Measurements from ENCODE around the gene NLRP9. TPM values are rescaled to one million over a fixed set of nuclear protein-coding genes. Genes with fewer than 3 reads are reported as not detected.
"Not testable (repeated sequence)": the region's sequence is repeated elsewhere in the genome, so short reads cannot be mapped to it uniquely, and the experiment has no call there.

NLRP9 gene
- total RNA-seq (under 1 TPM; 0.39 to 0.68 TPM), polyA plus RNA-seq (ENCODE audit: insufficient read depth, low read depth, low replicate concordance) (0.11 TPM)
- long read RNA-seq, donor 1 = 0 reads
- long read RNA-seq, donor 2 = 0 reads

- 93 to 94% methylated on average over 3 of the region's 3 CpGs for WGBS, 2 donors
- H3K36me3 ChIP-seq (ENCODE audit: low read depth, missing control alignments) = no peaks in the 10 kb centered on the region
- H3K27ac ChIP-seq = no peak within 1 kb of the TSS
- TF ChIP-seq, protein P1, sequence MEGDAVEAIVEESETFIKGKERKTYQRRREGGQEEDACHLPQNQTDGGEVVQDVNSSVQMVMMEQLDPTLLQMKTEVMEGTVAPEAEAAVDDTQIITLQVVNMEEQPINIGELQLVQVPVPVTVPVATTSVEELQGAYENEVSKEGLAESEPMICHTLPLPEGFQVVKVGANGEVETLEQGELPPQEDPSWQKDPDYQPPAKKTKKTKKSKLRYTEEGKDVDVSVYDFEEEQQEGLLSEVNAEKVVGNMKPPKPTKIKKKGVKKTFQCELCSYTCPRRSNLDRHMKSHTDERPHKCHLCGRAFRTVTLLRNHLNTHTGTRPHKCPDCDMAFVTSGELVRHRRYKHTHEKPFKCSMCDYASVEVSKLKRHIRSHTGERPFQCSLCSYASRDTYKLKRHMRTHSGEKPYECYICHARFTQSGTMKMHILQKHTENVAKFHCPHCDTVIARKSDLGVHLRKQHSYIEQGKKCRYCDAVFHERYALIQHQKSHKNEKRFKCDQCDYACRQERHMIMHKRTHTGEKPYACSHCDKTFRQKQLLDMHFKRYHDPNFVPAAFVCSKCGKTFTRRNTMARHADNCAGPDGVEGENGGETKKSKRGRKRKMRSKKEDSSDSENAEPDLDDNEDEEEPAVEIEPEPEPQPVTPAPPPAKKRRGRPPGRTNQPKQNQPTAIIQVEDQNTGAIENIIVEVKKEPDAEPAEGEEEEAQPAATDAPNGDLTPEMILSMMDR (IDR thresholded peaks at IDR 0.05) = no peak
- TF ChIP-seq POLR2A (IDR thresholded peaks at IDR 0.05) = no peak
- H3K9me3 ChIP-seq = no peaks in the 10 kb centered on the region
- intact Hi-C loops (cut with DNase I; ENCODE audit: low total_unique reads) = no loop called here
- no peak for DNase-seq
- no peaks in the 10 kb centered on the region for H3K4me1 ChIP-seq
- no peak within 1 kb of the TSS for H3K4me3 ChIP-seq
- H3K27me3 ChIP-seq = no peaks in the 10 kb centered on the region
Measured at GRCh38 chr19:55738302-55738701, at the start of gene NLRP9. TSS of gene NLRP9 (minus strand) at chr19:55738402. CDS start at chr19:55738374, 28 bp downstream.

DNA sequence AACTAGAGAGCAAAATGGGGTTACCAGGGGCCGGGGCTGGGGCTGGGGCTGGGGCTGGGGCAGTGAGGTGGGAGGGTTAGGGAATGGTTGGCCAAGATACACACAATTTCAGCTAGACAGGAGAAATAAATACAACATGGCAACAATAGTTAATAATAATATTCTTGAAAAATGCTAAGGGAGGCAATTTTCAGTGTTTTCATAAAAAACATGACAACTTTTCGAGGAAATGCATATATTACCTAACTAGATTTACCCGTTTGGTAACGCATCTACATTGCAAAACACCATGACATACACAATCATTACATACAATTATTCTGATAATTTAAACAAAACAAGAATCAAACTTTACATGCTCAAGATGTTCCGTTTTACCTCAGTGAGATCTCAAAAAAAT, 42.9 kb upstream of the NLRP9 start:
- no peaks in the 10 kb centered on the region for H3K4me1 ChIP-seq
- no peak for DNase-seq
- no peaks in the 10 kb centered on the region for H3K36me3 ChIP-seq (ENCODE audit: low read depth, missing control alignments)
- WGBS, 2 donors = 84 to 91% methylated on average over 5 of the region's 5 CpGs
- H3K9me3 ChIP-seq = no peaks in the 10 kb centered on the region
- H3K27ac ChIP-seq = no peak overlapping the region
- no peak overlapping the region for H3K4me3 ChIP-seq
- H3K27me3 ChIP-seq = no peaks in the 10 kb centered on the region
- TF ChIP-seq, protein P1 (IDR thresholded peaks at IDR 0.05) = no peak
- no peak for TF ChIP-seq POLR2A (IDR thresholded peaks at IDR 0.05)
- intact Hi-C loops (cut with DNase I; ENCODE audit: low total_unique reads) = no loop called here

DNA sequence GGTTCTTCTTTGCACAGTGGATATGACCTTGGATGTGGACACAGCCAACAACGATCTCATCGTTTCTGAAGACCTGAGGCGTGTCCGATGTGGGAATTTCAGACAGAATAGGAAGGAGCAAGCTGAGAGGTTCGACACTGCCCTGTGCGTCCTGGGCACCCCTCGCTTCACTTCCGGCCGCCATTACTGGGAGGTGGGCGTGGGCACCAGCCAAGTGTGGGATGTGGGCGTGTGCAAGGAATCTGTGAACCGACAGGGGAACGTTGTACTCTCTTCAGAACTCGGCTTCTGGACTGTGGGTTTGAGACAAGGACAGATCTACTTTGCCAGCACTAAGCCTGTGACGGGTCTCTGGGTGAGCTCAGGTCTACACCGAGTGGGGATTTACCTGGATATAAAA, 40.1 kb upstream of the NLRP9 start:
- no peak overlapping the region for H3K27ac ChIP-seq
- TF ChIP-seq POLR2A (IDR thresholded peaks at IDR 0.05) = no peak
- TF ChIP-seq, protein P1 (IDR thresholded peaks at IDR 0.05) = no peak
- peak overlapping the region in 1 of 2 donors; percentile 21 for H3K4me3 ChIP-seq
- H3K36me3 ChIP-seq (ENCODE audit: low read depth, missing control alignments) = no peaks in the 10 kb centered on the region
- H3K9me3 ChIP-seq = no peaks in the 10 kb centered on the region
- no peaks in the 10 kb centered on the region for H3K27me3 ChIP-seq
- no peak for DNase-seq
- intact Hi-C loops (cut with DNase I; ENCODE audit: low total_unique reads) = no loop called here
- no peaks in the 10 kb centered on the region for H3K4me1 ChIP-seq
- 53 to 63% methylated on average over 16 of the region's 16 CpGs for WGBS, 2 donors

GRCh38 chr19:55777528-55777927, 39.3 kb upstream of the NLRP9 start:
- Histone ChIP-seq H3K9me3 (no peaks in the 10 kb centered on the region), H3K27ac (no peak overlapping the region), H3K36me3 (ENCODE audit: low read depth, missing control alignments) (no peaks in the 10 kb centered on the region), H3K27me3 (no peaks in the 10 kb centered on the region), H3K4me1 (no peaks in the 10 kb centered on the region), H3K4me3 (no peak overlapping the region)
- intact Hi-C loops (cut with DNase I; ENCODE audit: low total_unique reads) = no loop called here
- TF ChIP-seq, protein P1 (IDR thresholded peaks at IDR 0.05) = peak in 1 of 3 experiments; percentile 14
- no peak for TF ChIP-seq POLR2A (IDR thresholded peaks at IDR 0.05)
- WGBS, 2 donors = 16 to 19% methylated on average over 6 to 7 of the region's 7 CpGs
- DNase-seq = peak; percentile 61

DNA sequence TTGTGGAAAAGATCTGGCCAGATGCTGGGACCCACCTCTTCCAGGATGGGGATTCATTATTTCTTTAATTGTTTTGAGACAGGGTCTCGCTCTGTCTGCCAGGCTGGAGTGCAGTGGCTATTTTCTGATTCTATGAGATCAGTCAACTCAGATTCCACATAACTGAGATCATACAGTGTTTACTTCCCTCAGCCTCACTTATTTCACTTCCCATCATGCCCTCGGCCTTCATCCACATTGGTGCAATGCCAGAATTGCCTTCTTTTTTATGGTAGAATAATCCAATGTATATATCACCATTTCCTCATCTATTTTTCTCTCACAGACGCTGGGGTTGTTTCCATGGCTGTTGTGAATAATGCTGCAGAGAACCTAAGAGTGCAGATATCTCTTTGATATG, 31.4 kb upstream of the NLRP9 start:
- WGBS, 2 donors = 62 to 86% methylated on average over 2 to 3 of the region's 3 CpGs
- H3K4me1 ChIP-seq; H3K9me3 ChIP-seq; H3K36me3 ChIP-seq (ENCODE audit: low read depth, missing control alignments); intact Hi-C loops (cut with DNase I; ENCODE audit: low total_unique reads); H3K4me3 ChIP-seq; H3K27me3 ChIP-seq; DNase-seq; H3K27ac ChIP-seq: not testable (repeated sequence)

GRCh38 chr19:55768818-55769217, 30.6 kb upstream of the NLRP9 start, which contains the start of gene RFPL4AL1:
TSS of gene RFPL4AL1 (plus strand) at chr19:55769118. CDS start at chr19:55771805, 2,687 bp downstream.
- H3K9me3 ChIP-seq; DNase-seq; H3K27ac ChIP-seq; H3K27me3 ChIP-seq; H3K4me3 ChIP-seq; H3K4me1 ChIP-seq; H3K36me3 ChIP-seq (ENCODE audit: low read depth, missing control alignments); intact Hi-C loops (cut with DNase I; ENCODE audit: low total_unique reads): not testable (repeated sequence)
- 65 to 85% methylated on average over 6 of the region's 6 CpGs for WGBS, 2 donors

Measured in testis (tissue), 5 donors.